Ishikawa (cell line): ENCODE measurements around the gene LTA.

Experiments used
- CEBPB ChIP-seq: IDR thresholded peaks from 2 replicates; pipeline ENCODE4 v1.6.1; 2012
- CREB1 ChIP-seq: IDR thresholded peaks from 2 replicates; pipeline ENCODE4 v1.6.1; 2012; ENCODE audit warnings: low read depth
- EGR1 ChIP-seq: IDR thresholded peaks from 2 replicates; pipeline ENCODE4 v1.6.1; 2012
- EP300 ChIP-seq: IDR thresholded peaks from 2 replicates; pipeline ENCODE4 v1.6.1; 2012; ENCODE audit warnings: borderline replicate concordance
- FOXM1 ChIP-seq: IDR thresholded peaks from 2 replicates; pipeline ENCODE4 v1.6.1; 2012; ENCODE audit warnings: low read depth, borderline replicate concordance
- NFIC ChIP-seq: IDR thresholded peaks from 2 replicates; pipeline ENCODE4 v1.6.1; 2012
- RAD21 ChIP-seq: IDR thresholded peaks from 2 replicates; pipeline ENCODE4 v1.6.1; 2012; ENCODE audit warnings: low read depth
- TAF1 ChIP-seq: IDR thresholded peaks from 2 replicates; pipeline ENCODE4 v1.6.1; 2012; ENCODE audit warnings: low read depth, mild to moderate bottlenecking
- TCF12 ChIP-seq: IDR thresholded peaks from 2 replicates; pipeline ENCODE4 v1.6.1; 2012; ENCODE audit warnings: low read depth
- TEAD4 ChIP-seq: IDR thresholded peaks from 2 replicates; pipeline ENCODE4 v1.6.1; 2012
- YY1 ChIP-seq: IDR thresholded peaks from 2 replicates; pipeline ENCODE4 v1.6.1; 2012; ENCODE audit warnings: low read depth
- ZBTB7A ChIP-seq: IDR thresholded peaks from 2 replicates; pipeline ENCODE4 v1.6.1; 2012; ENCODE audit warnings: low read depth
- TF ChIP-seq, protein P1 (sequence below): IDR thresholded peaks from 2 replicates; pipeline ENCODE4 v1.6.1; 2012
- TF ChIP-seq, protein P2 (sequence below): IDR thresholded peaks from 2 replicates; pipeline ENCODE4 v1.6.1; 2012; ENCODE audit warnings: low read depth, mild to moderate bottlenecking
- TF ChIP-seq, protein P3 (sequence below): IDR thresholded peaks from 2 replicates; pipeline ENCODE4 v1.6.1; 2012

The LTA gene, protein sequence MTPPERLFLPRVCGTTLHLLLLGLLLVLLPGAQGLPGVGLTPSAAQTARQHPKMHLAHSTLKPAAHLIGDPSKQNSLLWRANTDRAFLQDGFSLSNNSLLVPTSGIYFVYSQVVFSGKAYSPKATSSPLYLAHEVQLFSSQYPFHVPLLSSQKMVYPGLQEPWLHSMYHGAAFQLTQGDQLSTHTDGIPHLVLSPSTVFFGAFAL

DNA sequence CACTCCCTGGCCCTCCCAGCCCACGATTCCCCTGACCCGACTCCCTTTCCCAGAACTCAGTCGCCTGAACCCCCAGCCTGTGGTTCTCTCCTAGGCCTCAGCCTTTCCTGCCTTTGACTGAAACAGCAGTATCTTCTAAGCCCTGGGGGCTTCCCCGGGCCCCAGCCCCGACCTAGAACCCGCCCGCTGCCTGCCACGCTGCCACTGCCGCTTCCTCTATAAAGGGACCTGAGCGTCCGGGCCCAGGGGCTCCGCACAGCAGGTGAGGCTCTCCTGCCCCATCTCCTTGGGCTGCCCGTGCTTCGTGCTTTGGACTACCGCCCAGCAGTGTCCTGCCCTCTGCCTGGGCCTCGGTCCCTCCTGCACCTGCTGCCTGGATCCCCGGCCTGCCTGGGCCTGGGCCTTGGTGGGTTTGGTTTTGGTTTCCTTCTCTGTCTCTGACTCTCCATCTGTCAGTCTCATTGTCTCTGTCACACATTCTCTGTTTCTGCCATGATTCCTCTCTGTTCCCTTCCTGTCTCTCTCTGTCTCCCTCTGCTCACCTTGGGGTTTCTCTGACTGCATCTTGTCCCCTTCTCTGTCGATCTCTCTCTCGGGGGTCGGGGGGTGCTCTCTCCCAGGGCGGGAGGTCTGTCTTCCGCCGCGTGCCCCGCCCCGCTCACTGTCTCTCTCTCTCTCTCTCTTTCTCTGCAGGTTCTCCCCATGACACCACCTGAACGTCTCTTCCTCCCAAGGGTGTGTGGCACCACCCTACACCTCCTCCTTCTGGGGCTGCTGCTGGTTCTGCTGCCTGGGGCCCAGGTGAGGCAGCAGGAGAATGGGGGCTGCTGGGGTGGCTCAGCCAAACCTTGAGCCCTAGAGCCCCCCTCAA is at the start of gene LTA:
TSS of gene LTA (plus strand) at position 249 of the 871 bp plus-strand sequence. CDS start at position 703, 454 bp downstream.
- TF ChIP-seq FOXM1: no peak
- no peak for TF ChIP-seq RAD21
- TF ChIP-seq, protein P1, sequence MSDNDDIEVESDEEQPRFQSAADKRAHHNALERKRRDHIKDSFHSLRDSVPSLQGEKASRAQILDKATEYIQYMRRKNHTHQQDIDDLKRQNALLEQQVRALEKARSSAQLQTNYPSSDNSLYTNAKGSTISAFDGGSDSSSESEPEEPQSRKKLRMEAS: no peak
- no peak for TF ChIP-seq TAF1
- no peak for TF ChIP-seq NFIC
- TF ChIP-seq TCF12: no peak
- TF ChIP-seq EP300: no peak
- TF ChIP-seq TEAD4: no peak
- no peak for TF ChIP-seq CEBPB
- TF ChIP-seq, protein P2, sequence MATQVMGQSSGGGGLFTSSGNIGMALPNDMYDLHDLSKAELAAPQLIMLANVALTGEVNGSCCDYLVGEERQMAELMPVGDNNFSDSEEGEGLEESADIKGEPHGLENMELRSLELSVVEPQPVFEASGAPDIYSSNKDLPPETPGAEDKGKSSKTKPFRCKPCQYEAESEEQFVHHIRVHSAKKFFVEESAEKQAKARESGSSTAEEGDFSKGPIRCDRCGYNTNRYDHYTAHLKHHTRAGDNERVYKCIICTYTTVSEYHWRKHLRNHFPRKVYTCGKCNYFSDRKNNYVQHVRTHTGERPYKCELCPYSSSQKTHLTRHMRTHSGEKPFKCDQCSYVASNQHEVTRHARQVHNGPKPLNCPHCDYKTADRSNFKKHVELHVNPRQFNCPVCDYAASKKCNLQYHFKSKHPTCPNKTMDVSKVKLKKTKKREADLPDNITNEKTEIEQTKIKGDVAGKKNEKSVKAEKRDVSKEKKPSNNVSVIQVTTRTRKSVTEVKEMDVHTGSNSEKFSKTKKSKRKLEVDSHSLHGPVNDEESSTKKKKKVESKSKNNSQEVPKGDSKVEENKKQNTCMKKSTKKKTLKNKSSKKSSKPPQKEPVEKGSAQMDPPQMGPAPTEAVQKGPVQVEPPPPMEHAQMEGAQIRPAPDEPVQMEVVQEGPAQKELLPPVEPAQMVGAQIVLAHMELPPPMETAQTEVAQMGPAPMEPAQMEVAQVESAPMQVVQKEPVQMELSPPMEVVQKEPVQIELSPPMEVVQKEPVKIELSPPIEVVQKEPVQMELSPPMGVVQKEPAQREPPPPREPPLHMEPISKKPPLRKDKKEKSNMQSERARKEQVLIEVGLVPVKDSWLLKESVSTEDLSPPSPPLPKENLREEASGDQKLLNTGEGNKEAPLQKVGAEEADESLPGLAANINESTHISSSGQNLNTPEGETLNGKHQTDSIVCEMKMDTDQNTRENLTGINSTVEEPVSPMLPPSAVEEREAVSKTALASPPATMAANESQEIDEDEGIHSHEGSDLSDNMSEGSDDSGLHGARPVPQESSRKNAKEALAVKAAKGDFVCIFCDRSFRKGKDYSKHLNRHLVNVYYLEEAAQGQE: no peak
- TF ChIP-seq ZBTB7A: no peak
- TF ChIP-seq EGR1: no peak
- TF ChIP-seq CREB1: no peak
- TF ChIP-seq YY1: no peak
- TF ChIP-seq, protein P3, sequence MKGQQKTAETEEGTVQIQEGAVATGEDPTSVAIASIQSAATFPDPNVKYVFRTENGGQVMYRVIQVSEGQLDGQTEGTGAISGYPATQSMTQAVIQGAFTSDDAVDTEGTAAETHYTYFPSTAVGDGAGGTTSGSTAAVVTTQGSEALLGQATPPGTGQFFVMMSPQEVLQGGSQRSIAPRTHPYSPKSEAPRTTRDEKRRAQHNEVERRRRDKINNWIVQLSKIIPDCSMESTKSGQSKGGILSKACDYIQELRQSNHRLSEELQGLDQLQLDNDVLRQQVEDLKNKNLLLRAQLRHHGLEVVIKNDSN: no peak

DNA sequence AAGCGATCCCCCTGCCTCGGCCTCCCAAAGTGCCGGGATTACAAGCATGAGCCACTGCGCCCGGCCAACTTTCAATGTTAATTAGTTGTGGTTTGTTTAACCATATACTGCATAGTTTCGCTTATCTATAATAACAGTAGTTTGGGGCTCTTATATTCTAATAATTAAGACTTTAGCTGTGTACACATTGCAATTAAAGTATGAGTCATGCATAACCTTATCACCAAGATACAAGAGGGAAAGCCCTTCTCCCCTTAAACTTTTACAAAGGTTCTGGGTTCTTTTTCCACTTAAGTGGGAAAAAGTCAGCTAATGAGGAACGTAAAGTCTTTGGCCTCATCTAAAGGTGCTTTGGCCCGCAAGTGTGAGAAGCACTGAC is 46.5 kb upstream of the LTA start:
- TF ChIP-seq TEAD4 (no peak), RAD21 (no peak), NFIC (no peak), ZBTB7A (no peak), TCF12 (no peak), CREB1 (no peak), EGR1 (no peak), CEBPB (no peak), FOXM1 (no peak), YY1 (no peak), TAF1 (no peak), EP300 (no peak)
- TF ChIP-seq, protein P3: no peak
- TF ChIP-seq, protein P2: no peak
- TF ChIP-seq, protein P1: no peak

DNA sequence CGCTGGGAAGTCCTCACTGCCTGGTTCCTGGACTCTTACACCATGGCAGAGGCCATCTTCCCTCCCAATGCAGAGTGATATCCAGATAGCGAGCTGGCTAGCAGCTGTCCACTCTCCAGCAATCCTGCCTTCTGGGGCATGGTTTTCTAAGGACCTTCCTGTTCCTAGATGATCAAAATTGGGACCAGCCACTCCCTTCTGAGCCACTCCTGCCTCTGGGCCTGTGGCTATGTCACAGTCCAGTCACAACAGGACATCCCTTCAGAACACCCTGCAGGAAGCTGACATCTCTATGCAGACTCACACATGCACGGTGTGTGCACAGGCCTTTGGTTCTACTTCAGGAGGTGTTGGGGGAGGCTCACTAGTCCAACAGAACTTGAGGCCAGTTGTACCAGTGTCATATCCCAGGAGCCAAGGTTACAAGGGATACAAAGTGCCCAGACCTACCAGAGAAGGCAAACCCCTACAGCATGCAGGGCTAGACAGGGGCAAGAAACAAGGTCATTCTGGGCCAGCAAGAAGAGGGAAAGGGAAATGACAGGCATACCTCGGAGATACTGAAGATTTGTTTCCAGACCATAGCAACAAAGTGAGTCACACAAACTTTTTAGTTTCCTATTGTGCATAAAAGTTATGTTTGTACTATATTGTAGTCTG is 46.0 kb upstream of the LTA start:
- TF ChIP-seq, protein P3: no peak
- TF ChIP-seq TCF12: no peak
- no peak for TF ChIP-seq TEAD4
- no peak for TF ChIP-seq CREB1
- TF ChIP-seq EP300: no peak
- no peak for TF ChIP-seq FOXM1
- TF ChIP-seq, protein P2: no peak
- TF ChIP-seq ZBTB7A: no peak
- no peak for TF ChIP-seq RAD21
- TF ChIP-seq NFIC: no peak
- TF ChIP-seq CEBPB: no peak
- TF ChIP-seq TAF1: no peak
- no peak for TF ChIP-seq YY1
- no peak for TF ChIP-seq EGR1
- TF ChIP-seq, protein P1: no peak
